HG03432 (cell line): ENCODE results near the gene PLEKHA3.

ENCODE experiments used
- ATAC-seq: cut with Tn5 transposase; IDR thresholded peaks from one replicate; pipeline ENCODE4 v1.9.1; 2021; ENCODE audit warnings: mild to moderate bottlenecking, moderate library complexity; ENCODE audit not compliant: unreplicated experiment

Gene PLEKHA3

GRCh38 chr2:178478439-178479274 lies 1.6 kb upstream of the PLEKHA3 start, which contains the start of gene FKBP7:
Gene FKBP7 (minus strand): TSS chr2:178478600. CDS start chr2:178478499, 101 bp downstream.
- peak; percentile 49 for ATAC-seq

GRCh38 chr2:178479275-178479616 lies 1.0 kb upstream of the PLEKHA3 start:
- no peak for ATAC-seq

- ATAC-seq = no peak
Observed at GRCh38 chr2:178479758-178480226, 465 bp upstream of the PLEKHA3 start.

GRCh38 chr2:178482437-178482836 lies 2.2 kb downstream of the PLEKHA3 start:
- ATAC-seq = peak; percentile 34

GRCh38 chr2:178484245-178485041 lies 4.2 kb downstream of the PLEKHA3 start:
- ATAC-seq = no peak

GRCh38 chr2:178485356-178485755 lies 5.1 kb downstream of the PLEKHA3 start:
- ATAC-seq = no peak

- no peak for ATAC-seq
Observed at GRCh38 chr2:178491612-178492011, 11.4 kb downstream of the PLEKHA3 start.

- ATAC-seq = no peak
Observed at GRCh38 chr2:178496049-178496448, 15.8 kb downstream of the PLEKHA3 start.

- ATAC-seq = peak; percentile 71
Observed at GRCh38 chr2:178498137-178498536, 17.9 kb downstream of the PLEKHA3 start.

- ATAC-seq = no peak
Observed at GRCh38 chr2:178499640-178500039, 19.4 kb downstream of the PLEKHA3 start.

GRCh38 chr2:178502751-178503150 lies 22.5 kb downstream of the PLEKHA3 start:
- no peak for ATAC-seq

GRCh38 chr2:178506101-178506500 lies 25.8 kb downstream of the PLEKHA3 start:
- ATAC-seq = no peak

GRCh38 chr2:178506524-178506923 lies 26.3 kb downstream of the PLEKHA3 start:
- no peak for ATAC-seq

- ATAC-seq = no peak
Observed at GRCh38 chr2:178506949-178507348, 26.7 kb downstream of the PLEKHA3 start.

GRCh38 chr2:178508646-178509045 lies 28.4 kb downstream of the PLEKHA3 start:
- ATAC-seq = no peak

- ATAC-seq = no peak
Observed at GRCh38 chr2:178510384-178510783, 30.1 kb downstream of the PLEKHA3 start.

- no peak for ATAC-seq
Observed at GRCh38 chr2:178512484-178512883, 32.2 kb downstream of the PLEKHA3 start.

GRCh38 chr2:178513876-178514275 lies 33.6 kb downstream of the PLEKHA3 start:
- no peak for ATAC-seq

- peak; percentile 87 for ATAC-seq
Observed at GRCh38 chr2:178514664-178515063, 34.4 kb downstream of the PLEKHA3 start.

- ATAC-seq = no peak
Observed at GRCh38 chr2:178517496-178517895, 37.2 kb downstream of the PLEKHA3 start.

GRCh38 chr2:178521304-178522150 lies 41.3 kb downstream of the PLEKHA3 start:
- ATAC-seq = no peak
